Ovary (tissue), 1 donor: ENCODE measurements around the gene COL9A3.

ENCODE experiments used
- EP300 ChIP-seq: sonication (generic); formaldehyde crosslinking; IDR thresholded peaks from one replicate; pipeline ENCODE4 v1.6.1; 2017; ENCODE audit warnings: antibody characterized with exemption
- POLR2A ChIP-seq: fragments of 450-650 bp; IDR thresholded peaks from one replicate; pipeline ENCODE4 v1.6.1; 2017; ENCODE audit warnings: antibody characterized with exemption, mild to moderate bottlenecking, moderate library complexity

DNA sequence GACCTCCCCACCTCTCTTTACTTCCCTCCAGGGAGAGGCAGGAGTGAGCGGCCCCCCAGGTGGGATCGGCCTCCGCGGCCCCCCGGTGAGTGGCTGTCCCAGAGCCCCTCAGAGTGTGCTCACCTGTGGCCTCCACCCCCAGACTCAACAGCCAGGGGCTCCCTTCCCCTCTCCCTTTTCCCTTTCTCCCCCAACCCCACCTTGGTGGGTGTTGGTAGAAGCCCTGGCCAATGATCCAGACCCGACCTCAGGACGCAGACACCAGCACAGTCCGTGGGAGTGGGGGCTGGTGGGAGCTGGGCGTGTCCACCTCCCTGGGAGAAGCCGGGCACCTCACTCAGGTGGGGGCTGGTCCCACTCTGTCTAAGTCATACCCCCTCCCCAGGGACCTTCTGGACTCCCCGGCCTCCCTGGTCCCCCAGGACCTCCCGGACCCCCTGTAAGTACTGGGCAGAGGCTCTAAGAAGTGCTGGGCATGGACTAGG lies 4.9 kb downstream of the COL9A3 start:
- no peak for TF ChIP-seq POLR2A
- no peak for TF ChIP-seq EP300
